HG02973 (cell line): ENCODE data around the gene RALGPS1.

Experiments used
- ATAC-seq: cut with Tn5 transposase; IDR thresholded peaks from one replicate; pipeline ENCODE4 v1.9.1; 2021; ENCODE audit warnings: moderate library complexity; ENCODE audit not compliant: unreplicated experiment

RALGPS1 gene

DNA sequence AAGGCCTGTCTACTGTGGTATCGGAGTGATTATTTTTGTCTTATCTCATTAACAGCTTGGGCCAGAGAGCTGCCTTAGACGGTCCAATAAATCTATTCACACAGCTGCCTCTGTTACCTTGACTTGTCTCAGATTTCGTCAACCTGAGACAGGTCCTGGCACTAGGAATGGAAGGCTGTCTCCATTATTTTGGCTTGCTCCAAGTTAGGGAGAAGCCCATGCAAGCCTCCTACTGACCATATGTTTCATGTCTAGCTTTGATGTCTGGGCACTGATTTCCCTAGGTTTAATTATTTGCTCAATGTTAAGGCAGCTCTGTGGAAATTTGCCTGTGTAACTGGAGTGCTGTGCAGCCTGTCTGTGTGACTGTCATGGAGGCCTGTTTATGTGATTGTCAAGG is 12.4 kb upstream of the RALGPS1 start:
- ATAC-seq: no peak

DNA sequence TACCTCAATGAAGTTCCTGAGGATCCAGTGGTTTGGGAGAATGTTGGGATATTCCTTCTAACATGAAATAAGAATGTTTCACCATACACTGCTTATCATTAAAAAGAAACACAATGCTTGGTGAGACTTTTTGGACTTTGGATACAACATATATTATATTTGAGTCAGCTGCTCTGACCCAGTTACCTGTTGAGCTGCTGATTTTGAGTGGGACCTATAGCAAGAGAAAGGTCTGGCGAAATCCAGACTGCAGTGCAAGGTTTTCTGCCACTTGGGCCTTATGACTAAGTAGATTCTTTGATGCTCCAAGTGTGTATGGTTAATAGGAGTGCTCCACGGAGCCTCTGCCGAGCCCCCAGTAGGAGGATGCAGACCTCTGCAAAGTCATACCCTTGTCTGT is 10.0 kb upstream of the RALGPS1 start:
- no peak for ATAC-seq

DNA sequence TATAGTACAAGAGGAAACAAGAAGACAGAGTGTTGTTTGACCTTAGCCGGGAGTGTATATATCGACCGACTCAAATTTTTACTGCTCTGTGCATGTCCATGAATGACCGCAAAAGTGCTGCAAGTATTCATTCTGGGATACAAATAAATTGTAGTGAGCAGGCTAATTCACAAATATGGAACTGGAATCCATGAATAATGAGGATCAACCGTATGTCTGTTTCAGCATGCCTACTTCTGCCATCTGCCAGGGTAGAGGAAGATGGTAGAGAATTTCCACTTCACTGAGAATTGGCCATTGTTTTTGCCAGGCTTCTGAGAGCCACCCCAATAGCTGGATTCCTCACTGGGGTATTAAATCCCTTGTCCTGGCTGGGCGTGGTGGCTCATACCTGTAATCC is 8.5 kb upstream of the RALGPS1 start:
- ATAC-seq: no peak

DNA sequence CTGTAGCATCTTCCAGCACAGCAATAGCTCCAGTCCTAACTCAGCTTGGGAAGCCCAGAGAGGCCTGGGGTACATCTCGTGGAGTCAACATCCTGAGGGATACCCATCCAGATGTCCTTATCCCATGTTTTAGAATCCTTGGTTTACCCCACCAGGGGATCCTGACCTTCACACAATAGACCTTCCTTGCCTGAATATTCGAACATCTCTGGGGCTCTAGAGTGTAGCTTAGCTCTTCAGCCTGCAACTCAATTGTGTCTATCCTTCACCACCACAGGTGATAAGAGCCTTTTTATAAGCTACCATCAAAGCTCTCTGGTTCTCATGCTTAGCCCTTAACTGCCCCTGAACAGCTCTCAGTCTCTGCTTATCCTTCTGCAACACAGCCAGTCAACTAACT is 7.5 kb upstream of the RALGPS1 start:
- ATAC-seq: no peak

DNA sequence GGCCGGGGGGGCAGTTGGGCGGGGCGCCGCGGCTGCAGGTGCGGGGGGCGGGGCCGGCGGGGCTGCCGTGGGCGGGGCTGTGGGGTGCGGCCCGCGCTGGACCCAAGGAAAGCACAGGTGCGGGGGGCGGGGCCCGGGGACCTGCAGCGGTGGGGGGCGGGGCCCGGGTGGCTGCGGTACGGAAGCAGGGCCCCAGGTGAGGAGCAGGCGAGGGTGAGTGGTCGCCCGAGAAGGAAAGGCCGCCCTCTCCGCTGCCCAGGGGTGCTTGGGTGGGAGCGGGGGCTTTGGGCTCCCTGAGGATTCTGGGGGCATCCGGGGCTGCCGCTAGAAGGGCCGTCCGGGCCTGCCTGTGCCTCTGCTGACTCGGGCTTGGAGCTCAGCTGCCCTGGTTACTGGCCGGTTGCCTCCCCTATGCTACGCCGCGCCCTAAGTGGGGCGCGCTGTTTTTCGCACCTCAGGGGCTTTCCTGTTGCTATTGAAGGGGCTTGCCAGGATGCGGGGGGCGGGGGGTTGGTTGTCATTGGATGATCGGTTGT is 767 bp downstream of the RALGPS1 start:
- ATAC-seq: no peak

DNA sequence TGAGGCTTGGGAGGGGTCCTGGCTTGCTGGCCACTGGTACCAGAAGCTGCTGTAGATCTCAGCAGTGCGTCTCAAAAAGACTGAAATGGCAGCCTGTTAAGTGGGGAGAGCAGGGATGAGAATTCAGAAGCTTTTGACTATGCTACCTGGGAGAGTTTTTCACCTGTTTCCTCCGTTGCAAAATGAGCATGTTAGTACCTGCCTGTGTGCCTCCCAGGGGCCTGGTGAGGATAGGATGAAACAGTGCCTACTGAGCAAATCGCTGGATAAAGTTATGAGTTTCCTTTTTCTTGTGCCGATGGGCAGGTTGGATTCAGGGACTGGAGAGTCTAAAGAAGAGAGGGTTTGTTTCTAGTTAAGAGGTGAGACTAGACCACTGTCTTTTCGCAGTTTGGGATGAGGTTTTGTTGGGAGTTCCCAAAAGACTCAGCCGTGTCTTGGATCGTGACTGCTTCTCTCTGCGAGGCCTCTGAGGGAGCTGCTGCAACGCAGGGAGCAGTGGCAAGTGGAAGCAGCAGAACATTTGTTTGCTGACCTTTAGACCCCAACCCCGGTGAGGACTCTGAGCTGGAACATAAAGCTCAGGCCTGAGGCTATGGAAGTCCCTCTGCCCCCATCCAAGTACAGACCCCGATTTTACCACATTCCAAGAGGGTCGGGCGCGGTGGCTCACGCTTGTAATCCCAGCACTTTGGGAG is 1.4 kb downstream of the RALGPS1 start:
- no peak for ATAC-seq

DNA sequence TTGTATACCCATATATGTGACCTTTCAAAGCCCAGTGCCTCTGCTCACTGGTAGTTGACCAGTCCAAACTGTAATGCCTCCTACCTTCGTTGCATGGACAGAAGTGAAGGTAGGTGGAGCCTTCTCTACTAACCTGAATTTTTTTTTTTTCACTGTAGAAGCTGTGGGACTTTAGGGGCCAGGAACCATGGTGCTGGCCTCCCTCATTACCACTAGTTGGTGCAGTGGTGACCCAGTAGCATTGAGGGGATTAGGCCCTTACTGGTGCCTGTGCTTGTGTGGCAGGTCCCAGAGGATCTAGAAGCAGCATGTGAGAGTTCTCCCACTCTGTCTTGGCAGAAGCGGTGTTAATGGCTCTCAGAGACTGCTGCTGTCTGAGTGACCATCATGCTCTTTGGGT is 2.3 kb downstream of the RALGPS1 start:
- no peak for ATAC-seq

DNA sequence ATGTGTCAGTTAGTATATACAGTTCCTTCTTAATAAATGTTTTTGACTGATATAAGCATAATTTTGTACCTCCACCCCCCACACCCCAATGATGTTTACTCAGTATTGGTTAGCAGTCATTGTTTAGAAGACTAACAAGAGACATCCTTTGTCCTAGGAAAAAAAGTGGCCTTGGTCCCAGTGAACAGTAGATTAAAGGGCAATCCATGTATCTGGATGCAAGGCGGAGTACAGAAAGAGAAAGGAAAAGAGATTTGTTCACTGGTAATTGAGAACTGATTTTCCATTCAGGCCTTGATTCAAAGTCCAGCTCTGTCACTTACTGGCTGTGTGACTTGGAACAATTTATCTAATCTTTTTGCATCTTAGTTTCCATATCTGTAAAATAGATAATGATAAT is 4.6 kb downstream of the RALGPS1 start:
- ATAC-seq: no peak

DNA sequence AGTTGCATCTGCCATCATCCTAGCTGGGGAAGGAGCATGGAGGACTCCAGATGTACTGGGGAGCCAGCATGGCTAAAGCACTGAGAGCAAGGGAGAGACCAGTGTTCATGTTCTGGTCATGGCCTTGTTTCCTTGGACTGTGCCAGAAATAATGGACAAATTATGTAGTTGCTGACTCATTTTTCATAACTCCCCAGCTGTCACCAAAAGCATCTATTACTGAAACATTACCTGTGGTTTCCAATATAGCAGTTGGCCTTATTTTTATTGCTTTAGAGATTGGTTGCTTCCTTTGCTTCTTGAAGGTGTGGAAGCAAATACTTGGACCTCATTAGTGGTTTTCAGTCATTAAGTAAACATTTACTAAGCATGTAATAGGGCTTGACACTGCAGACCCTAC is 11.3 kb downstream of the RALGPS1 start:
- ATAC-seq: no peak

DNA sequence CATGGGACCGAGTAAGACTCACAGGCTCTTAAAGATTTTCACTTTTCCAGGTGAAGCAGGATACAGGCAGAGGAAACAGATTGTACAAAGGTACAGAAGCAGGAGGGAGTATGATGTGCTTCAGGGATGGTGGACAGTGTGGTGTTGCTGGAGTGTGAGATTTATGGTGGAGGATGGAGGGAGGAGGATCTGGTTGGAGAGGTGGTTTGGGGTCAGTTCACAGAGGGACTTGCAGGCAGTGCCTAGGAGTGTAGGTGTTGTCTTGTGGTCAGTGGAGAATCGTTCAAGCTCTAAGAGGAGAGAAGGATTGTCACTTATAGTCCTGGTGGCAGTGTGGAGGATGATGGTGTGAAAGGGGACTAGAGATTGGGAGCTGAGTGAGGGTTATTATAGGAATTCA is 11.8 kb downstream of the RALGPS1 start:
- no peak for ATAC-seq

DNA sequence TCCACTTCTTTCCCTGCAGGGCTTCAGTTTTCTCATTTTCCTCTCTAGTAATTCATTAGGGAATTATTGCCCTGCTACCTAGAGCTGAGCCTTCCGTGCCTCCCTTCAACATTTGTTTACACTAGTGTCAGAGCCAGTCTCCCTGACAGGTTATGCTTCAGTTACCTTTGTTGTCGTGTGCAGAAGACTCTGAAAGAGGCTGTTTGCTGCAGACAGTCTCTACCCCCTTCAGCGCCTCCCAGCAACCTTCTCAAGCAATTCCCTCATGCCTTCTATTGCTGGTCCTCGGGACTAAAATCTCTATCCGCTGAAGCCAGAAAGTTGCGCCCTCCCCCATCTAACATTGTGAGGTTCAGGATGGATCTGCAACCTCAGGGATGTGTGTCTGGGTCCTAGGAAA is 12.8 kb downstream of the RALGPS1 start:
- no peak for ATAC-seq

DNA sequence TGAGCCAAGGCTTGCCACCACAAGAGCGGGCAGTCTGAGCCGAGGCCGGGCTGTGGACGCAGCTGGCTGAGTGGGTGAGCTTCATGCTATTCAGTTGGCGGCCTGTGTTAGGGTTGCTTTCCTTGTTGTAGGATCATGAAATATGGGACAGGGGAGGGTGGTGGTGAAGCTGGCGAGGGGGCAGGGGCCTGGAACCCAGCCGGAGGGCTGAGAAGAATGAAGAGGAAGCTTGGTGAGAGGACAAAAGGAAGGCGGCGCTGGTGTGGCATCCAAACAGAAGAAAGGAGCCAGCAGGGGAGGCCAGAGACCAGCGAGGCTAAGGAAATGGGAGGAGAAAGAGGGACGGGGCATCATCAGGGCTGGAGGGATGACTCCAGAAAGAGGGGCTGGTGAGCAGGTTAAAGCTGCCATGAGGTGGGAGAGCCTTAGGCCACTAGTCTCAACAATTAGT is 18.3 kb downstream of the RALGPS1 start:
- no peak for ATAC-seq

DNA sequence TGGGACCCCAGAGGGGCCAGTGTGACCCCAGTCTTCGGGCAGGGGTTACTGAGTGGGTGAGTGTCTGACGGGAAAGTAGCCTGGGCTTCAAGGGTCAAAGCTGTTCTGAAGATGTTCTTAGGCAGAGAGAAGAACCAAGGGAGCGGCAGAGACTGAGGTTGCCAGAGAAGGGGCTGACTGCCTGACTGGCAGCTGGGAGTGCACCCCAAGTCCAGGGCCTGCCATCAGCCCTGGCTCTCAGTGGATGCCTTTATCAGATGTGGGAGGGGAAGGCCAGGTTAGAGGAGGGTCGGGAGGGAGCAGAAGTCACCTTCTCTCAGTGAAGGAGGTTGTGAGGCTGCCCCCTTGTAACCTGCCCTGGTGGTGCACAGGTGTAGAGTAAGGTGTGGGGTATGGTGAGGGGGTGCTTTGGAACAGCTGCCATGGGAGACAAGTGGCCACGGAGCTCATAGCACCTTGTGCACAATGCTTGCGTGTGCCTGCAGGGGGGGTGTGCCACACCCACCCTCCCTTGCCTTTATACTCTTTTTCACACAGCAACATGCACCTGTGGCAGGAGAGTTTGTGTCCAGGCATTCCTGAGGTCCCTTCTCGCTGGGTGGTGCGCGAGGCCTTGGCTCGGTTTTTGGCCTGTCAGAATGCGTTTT is 18.9 kb downstream of the RALGPS1 start:
- no peak for ATAC-seq

DNA sequence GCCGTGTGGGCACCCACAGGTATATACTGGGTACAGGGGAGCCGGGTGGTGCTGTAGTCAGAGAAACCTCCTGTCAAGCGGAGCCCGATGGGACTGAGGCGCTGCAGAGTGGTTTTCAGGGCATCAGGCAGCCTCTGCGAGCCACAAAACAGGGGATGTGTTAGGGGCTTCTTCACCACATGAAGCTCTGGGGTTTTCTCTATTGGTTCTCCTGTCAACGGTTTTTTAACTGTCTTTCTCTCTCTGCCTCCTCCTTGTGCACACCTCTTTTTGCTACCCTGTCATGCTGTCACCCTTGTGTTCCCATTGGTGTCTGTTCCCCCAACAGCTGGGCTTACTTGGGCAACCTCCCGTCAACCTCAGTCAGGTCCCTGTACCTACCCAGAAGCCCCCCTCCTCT is 19.9 kb downstream of the RALGPS1 start:
- ATAC-seq: no peak

DNA sequence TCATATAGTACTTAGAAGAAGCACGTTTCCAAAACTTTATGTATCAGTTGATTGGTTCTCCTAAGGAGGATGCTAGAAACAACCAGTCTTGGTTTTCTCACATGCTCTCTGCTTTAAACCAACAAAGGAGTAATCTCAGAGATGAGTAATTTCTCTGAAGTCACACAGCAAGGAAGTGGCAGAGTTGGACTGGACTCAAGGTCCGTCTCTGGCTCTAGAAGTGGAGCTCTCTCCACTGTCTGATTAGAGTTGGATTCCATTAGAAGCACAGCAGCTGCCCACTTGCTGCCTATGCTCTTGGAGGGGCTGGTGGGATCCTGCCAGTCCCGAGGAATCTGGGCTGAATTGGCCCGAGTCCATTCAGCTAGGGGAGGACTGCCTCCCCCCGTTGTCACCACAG is 21.0 kb downstream of the RALGPS1 start:
- no peak for ATAC-seq

DNA sequence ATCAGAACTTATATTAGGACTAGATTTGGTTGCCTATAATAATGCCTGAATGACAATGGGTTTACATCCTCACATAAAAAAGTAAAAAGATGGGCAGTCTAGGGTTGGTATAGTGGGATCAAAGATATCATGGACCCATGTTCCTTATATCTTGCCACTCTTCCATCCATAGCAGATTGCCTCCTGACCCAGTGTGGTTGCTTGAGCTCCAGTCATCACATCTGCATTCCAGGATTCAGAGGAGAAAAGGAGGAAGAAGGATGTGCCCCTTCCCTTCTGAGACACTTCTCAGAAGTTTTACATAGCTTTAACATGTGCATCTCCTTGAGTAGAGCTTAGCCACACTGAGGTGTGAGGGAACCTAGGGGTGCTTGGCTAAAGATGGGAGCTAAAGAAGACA is 22.9 kb downstream of the RALGPS1 start:
- ATAC-seq: no peak

DNA sequence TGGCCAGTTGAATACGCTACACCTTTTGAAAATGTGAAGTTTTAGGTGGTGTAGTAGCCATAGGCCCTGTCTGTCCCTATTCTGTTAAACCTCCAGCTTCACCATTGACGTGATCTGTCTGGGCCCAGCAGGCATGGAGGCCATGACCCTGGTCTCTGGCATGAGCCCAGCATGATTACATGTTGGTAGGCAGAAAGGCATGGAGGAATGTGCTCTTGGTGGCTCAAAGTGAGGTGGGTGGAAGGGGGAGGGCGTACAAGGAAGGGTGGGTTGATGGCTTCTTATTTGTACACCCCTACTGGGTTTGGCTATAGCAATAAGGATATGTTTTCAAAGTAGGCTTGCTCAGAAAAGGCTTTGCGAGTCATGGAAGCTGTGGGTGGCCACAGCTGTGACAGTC is 23.7 kb downstream of the RALGPS1 start:
- no peak for ATAC-seq

DNA sequence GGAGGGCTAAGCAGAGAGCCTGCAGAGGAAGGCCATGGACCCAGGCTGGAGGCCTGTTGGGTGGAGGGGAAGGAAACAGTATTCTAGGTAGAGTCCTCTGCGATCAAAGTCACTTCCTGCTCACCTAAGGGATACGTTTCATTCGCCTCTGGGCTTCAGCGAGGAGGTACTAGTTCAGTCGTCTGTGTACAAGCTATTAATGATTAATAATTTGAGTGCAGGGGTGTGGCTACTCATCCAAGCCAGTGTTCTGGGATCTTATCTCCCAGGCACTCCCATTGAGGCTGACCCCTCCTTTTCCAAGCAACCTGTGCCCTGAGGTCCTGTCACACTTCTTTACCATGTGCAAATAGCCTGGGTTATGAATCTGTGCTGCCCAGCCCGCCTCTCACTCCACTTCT is 25.2 kb downstream of the RALGPS1 start:
- ATAC-seq: no peak

DNA sequence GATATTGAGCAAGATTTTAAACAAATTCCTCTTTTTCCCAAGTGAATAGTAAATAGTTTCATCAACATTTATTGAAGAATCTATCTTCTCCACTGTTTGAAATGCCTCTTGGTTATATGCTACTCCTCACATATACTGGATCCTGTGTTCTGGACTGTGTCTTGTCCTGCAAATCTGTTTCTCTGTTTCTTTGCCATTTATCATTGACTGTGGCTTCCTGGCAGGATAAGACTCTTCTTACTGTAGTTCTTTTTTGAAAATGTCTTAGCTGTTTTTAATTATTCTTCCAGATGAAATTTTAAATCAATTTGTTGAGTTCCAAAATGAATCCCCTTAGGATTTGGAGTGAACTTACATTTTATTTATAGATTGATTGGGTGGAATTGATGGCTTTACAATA is 27.8 kb downstream of the RALGPS1 start:
- no peak for ATAC-seq

DNA sequence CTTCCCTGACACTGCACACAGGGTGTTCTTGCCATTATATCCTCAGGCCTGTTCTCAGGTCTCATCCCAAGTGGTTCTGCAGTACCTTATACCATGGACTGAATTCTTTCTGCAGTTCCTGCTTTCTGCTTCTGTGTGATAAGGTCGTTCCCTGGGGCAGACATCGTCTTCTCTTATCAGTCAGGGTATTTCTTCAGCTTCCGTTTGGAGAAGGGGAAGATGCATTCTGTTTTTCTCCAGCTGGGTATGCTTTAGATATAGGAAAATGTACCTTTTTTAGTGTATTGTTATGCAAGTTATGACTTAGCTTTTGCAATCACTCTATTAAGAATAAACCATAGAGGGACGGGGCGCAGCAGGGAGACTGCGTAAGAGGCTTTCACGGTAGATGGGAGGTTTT is 31.1 kb downstream of the RALGPS1 start:
- no peak for ATAC-seq

DNA sequence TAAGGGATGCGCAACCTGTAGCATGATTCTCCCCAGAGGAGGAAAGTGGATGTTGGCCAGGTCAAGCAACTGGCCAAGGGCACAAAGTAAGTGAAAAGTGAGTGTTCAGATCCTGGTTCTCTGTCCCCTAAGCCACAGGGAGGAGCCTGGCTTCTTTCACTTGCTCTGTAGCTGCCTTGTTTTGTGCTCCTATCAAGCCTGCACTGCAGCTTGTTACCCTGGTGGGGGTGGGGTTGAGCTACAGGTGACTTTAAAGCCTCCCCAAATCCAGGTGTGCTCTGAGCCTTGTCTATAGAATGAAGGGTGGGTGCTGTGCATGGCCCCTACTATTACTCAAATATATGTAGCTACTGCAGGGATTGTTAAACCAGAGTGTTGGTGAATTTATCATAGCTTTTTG is 32.9 kb downstream of the RALGPS1 start:
- no peak for ATAC-seq

DNA sequence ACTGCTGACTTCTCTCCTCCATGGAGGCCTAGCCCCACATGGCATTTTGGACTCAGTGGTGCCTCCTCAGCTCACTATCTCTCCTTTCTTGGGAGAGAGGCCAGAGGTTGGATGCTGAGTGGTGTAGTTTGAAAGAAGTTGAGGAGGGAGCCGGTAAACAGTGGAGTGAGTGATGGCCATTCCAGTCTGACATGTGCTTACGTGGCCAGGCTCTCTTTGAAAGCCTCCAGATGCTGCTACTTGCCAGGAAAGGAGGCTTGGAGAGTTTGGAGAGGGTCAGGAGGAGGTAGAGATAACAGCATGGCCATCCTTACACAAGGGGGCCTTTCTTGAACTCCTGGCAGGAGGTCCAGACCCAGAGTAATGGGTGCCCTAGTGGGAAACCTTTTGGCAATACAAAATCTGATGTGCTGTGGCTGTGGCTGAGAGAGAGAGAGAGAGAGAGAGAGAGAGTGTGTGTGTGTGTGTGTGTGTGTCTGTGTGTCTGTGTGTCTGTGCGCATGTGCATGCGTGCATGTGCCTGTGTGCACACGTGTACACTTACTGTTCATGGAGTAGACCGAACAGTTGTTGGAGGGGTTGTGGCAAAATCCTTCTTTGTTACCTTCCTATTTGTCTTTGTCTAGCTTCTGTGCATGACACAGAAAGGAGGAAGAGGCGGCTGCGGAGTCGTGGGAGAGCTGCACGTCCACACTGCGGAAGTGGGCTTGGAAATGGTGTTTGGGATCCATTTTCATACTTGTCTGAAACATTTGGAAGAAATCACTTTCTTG is 37.8 kb downstream of the RALGPS1 start:
- ATAC-seq: no peak
